H1 (cell line): ENCODE results near the gene SHISA6.

Experiments
- CEBPB ChIP-seq: IDR thresholded peaks from 2 replicates; pipeline ENCODE4 v1.6.1; 2012; ENCODE audit warnings: low read depth, low read length
- CREB1 ChIP-seq: IDR thresholded peaks from 2 replicates; pipeline ENCODE4 v1.6.1; 2012; ENCODE audit warnings: inconsistent platforms
- FOSL1 ChIP-seq: IDR thresholded peaks from 2 replicates; pipeline ENCODE4 v1.6.1; 2011; ENCODE audit warnings: mild to moderate bottlenecking, low read depth, low read length, moderate library complexity; ENCODE audit not compliant: insufficient read depth
- GTF2F1 ChIP-seq: IDR thresholded peaks from 2 replicates; pipeline ENCODE4 v1.6.1; 2012; ENCODE audit warnings: low read depth, low read length, improper control_type of control experiment, borderline replicate concordance
- KDM1A ChIP-seq: fragments of 200-600, 300-600 bp; sonication (generic); IDR thresholded peaks from 2 replicates; pipeline ENCODE4 v1.7.1; 2016; ENCODE audit warnings: mild to moderate bottlenecking, low read length, borderline replicate concordance
- POLR2A ChIP-seq, 2 experiments: IDR thresholded peaks; 1 replicate in 1 of 2; 2 replicates in 1 of 2; pipeline ENCODE4 v1.6.1; 2011; ENCODE audit warnings: low read depth in 2 of 2, low read length in 2 of 2, mild to moderate bottlenecking in 2 of 2; ENCODE audit errors: control extremely low read depth in 1 of 2
- RFX5 ChIP-seq: IDR thresholded peaks from 2 replicates; pipeline ENCODE4 v1.6.1; 2011; ENCODE audit warnings: low read depth, low read length, improper control_type of control experiment, borderline replicate concordance
- TF ChIP-seq, protein P1 (sequence below), 3 experiments: IDR thresholded peaks; 1 replicate in 2 of 3; 2 replicates in 1 of 3; pipeline versions ENCODE4 v1.5.1 to v1.6.1; 2011; ENCODE audit warnings: low read length in 3 of 3, mild to moderate bottlenecking in 3 of 3, inconsistent platforms in 2 of 3, low read depth in 1 of 3, moderate library complexity in 1 of 3; ENCODE audit not compliant: insufficient read depth in 1 of 3; ENCODE audit errors: control extremely low read depth in 1 of 3

- TF ChIP-seq KDM1A (no peak), POLR2A (IDR thresholded peaks at IDR 0.05; ENCODE audit: control extremely low read depth in 1 of 2, low read depth in 2 of 2, low read length in 2 of 2) (no peak), GTF2F1 (no peak), CREB1 (no peak), RFX5 (no peak), CEBPB (no peak), FOSL1 (no peak)
- TF ChIP-seq, protein P1, sequence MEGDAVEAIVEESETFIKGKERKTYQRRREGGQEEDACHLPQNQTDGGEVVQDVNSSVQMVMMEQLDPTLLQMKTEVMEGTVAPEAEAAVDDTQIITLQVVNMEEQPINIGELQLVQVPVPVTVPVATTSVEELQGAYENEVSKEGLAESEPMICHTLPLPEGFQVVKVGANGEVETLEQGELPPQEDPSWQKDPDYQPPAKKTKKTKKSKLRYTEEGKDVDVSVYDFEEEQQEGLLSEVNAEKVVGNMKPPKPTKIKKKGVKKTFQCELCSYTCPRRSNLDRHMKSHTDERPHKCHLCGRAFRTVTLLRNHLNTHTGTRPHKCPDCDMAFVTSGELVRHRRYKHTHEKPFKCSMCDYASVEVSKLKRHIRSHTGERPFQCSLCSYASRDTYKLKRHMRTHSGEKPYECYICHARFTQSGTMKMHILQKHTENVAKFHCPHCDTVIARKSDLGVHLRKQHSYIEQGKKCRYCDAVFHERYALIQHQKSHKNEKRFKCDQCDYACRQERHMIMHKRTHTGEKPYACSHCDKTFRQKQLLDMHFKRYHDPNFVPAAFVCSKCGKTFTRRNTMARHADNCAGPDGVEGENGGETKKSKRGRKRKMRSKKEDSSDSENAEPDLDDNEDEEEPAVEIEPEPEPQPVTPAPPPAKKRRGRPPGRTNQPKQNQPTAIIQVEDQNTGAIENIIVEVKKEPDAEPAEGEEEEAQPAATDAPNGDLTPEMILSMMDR (IDR thresholded peaks at IDR 0.05; ENCODE audit: control extremely low read depth in 1 of 3, insufficient read depth in 1 of 3, low read depth in 1 of 3, low read length in 3 of 3), result no peak
These were observed 53.8 kb downstream of the SHISA6 start for GRCh38 chr17:11294826-11295225.
